H4 (cell line): ENCODE data around the gene CPT1B. TPM values are rescaled to one million over a fixed set of nuclear protein-coding genes. Genes with fewer than 3 reads are reported as not detected.
A peak's percentile ranks its signal among the peaks of the same experiment; 100 is the strongest.

ENCODE experiments used
- DNase-seq: peaks from one replicate; pipeline ENCODE4 v3.0.0-alpha.2; 2015; ENCODE audit warnings: low spot score
- total RNA-seq: library from RNA; depleted of rRNA; stranded (reverse); fragments of >200 nt; shearing (Covaris generic); gene quantifications from 2 replicates; pipeline ENCODE4 v1.2.3, GENCODE V29; 2014

CPT1B gene
- total RNA-seq, 1 experiment from 2014 or later: 2.0 TPM

GRCh38 chr22:50569896-50570535, 8.2 kb downstream of the CPT1B start:
- no peak for DNase-seq

GRCh38 chr22:50569041-50569459, 9.2 kb downstream of the CPT1B start:
- no peak for DNase-seq

GRCh38 chr22:50568626-50569025, 9.6 kb downstream of the CPT1B start:
- no peak for DNase-seq

GRCh38 chr22:50567721-50568252, 10.4 kb downstream of the CPT1B start:
- no peak for DNase-seq

- DNase-seq: no peak
These were observed 13.9 kb downstream of the CPT1B start for GRCh38 chr22:50564289-50564688.

- DNase-seq: no peak
These were observed 14.6 kb downstream of the CPT1B start for GRCh38 chr22:50563413-50564160.

- peak; percentile 88 for DNase-seq
These were observed 15.5 kb downstream of the CPT1B start, which contains the start of gene SYCE3 for GRCh38 chr22:50562523-50563412. TSS of gene SYCE3 (minus strand) at chr22:50562919. CDS start at chr22:50556405, 6,514 bp downstream.

GRCh38 chr22:50561401-50562358, 16.5 kb downstream of the CPT1B start:
- DNase-seq: no peak

- DNase-seq: no peak
These were observed 18.2 kb downstream of the CPT1B start for GRCh38 chr22:50560034-50560433.

- DNase-seq: no peak
These were observed 21.5 kb downstream of the CPT1B start for GRCh38 chr22:50556703-50557102.

GRCh38 chr22:50553310-50553709, 24.9 kb downstream of the CPT1B start:
- DNase-seq: no peak

GRCh38 chr22:50551160-50551752, 27.0 kb downstream of the CPT1B start:
- no peak for DNase-seq

- no peak for DNase-seq
These were observed 27.8 kb downstream of the CPT1B start for GRCh38 chr22:50550395-50550794.

GRCh38 chr22:50548921-50549790, 29.1 kb downstream of the CPT1B start:
- DNase-seq: no peak

GRCh38 chr22:50548040-50548920, 29.9 kb downstream of the CPT1B start:
- no peak for DNase-seq

- DNase-seq: no peak
These were observed 30.8 kb downstream of the CPT1B start for GRCh38 chr22:50547263-50547985.
